Endothelial cell of umbilical vein (primary cell): ENCODE data around the gene TROAP.

Experiments used
- POLR2A ChIP-seq: IDR thresholded peaks from 2 replicates; pipeline ENCODE4 v1.6.1; 2012; ENCODE audit warnings: low read depth, mild to moderate bottlenecking, control low read depth, low read length
- POLR2AphosphoS5 ChIP-seq: IDR thresholded peaks from 2 replicates; pipeline ENCODE4 v1.6.1; 2012; ENCODE audit warnings: low read depth, mild to moderate bottlenecking, control low read depth, low read length, moderate library complexity; ENCODE audit not compliant: insufficient read depth
- TF ChIP-seq, protein P1 (sequence below), 2 donors: IDR thresholded peaks; 1 replicate in 1 of 2; 2 replicates in 1 of 2; pipeline ENCODE4 v1.5.1; 2011; ENCODE audit warnings: low read length in 2 of 2, mild to moderate bottlenecking in 2 of 2, moderate library complexity in 2 of 2, control low read depth in 1 of 2, inconsistent platforms in 1 of 2, low read depth in 1 of 2; ENCODE audit not compliant: insufficient read depth in 1 of 2; ENCODE audit errors: extremely low read depth in 1 of 2
- TF ChIP-seq, protein P2 (sequence below): IDR thresholded peaks from 2 replicates; pipeline ENCODE4 v1.6.1; 2011; ENCODE audit not compliant: insufficient read depth, insufficient read length

DNA sequence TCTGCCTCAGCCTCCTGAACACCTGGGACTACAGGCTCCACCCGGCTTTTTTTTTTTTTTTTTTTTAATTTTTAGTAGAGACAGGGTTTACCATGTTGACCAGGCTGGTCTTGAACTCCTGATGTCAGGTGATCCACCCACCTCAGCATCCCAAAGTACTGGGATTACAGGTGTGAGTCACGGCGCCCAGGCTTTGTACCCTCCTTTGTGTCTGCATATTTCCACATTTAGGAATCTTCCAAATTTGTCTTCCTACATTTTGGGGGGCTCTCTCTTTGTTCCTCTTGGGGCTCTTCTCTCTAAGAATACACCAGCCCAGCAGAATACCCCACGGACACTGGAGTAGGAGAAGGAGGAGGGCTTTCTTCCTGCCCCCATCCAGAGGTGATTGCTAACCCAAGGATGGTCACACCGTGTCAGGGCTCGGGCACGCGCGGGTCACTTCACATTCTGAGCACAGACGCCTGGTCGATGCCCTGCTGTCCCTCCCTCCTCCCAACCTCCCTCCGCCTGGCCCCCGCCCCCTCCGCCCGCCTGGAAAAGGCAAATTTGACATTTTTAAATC lies 21.5 kb downstream of the TROAP start:
- TF ChIP-seq, protein P1, sequence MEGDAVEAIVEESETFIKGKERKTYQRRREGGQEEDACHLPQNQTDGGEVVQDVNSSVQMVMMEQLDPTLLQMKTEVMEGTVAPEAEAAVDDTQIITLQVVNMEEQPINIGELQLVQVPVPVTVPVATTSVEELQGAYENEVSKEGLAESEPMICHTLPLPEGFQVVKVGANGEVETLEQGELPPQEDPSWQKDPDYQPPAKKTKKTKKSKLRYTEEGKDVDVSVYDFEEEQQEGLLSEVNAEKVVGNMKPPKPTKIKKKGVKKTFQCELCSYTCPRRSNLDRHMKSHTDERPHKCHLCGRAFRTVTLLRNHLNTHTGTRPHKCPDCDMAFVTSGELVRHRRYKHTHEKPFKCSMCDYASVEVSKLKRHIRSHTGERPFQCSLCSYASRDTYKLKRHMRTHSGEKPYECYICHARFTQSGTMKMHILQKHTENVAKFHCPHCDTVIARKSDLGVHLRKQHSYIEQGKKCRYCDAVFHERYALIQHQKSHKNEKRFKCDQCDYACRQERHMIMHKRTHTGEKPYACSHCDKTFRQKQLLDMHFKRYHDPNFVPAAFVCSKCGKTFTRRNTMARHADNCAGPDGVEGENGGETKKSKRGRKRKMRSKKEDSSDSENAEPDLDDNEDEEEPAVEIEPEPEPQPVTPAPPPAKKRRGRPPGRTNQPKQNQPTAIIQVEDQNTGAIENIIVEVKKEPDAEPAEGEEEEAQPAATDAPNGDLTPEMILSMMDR (IDR thresholded peaks at IDR 0.05; ENCODE audit: extremely low read depth in 1 of 2, insufficient read depth in 1 of 2, low read depth in 1 of 2, low read length in 2 of 2), result no peak
- no peak for TF ChIP-seq POLR2A
- no peak for TF ChIP-seq POLR2AphosphoS5
- TF ChIP-seq, protein P2, sequence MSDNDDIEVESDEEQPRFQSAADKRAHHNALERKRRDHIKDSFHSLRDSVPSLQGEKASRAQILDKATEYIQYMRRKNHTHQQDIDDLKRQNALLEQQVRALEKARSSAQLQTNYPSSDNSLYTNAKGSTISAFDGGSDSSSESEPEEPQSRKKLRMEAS, result no peak
